Effector CD8-positive, alpha-beta T cell (primary cell): Measurements from ENCODE around the gene TBC1D10A.
"Not testable (repeated sequence)": the region's sequence is repeated elsewhere in the genome, so short reads cannot be mapped to it uniquely, and the experiment has no call there.

Experiments used
- DNase-seq: peaks from one replicate; lab custom pipeline; 2025; lab: John Stamatoyannopoulos, UW

The TBC1D10A gene

DNA sequence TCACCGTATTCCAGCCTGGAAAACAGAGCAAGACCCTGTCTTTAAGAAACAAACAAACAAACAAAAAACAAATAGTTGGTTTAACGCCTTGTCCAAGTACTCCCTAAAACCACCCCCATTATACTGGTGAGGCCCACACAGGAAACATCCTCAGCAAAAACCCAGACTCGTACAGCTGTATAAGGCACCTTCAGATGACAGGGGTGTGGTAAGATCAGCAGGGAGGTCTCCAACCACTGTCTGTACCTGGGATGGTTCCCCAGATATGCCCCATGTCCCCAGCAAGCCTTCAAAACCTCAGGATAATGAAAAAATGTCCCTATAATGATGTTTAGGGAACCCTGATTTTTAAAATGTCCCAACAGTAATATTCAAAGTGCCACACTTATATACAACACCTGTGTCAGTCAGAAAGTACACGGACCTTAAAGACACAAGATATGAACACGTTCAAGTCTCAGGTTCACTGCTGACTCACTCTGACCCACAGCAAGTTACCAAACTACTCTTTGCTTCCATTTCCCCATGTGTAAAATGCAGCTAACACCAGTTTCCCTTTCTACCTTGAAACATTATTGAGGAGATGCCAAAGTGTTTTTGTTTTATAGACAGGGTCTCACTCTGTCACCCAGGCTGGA is 20.6 kb upstream of the TBC1D10A start:
- no peak for DNase-seq

GRCh38 chr22:30344447-30345200 is 17.9 kb upstream of the TBC1D10A start:
- no peak for DNase-seq

DNA sequence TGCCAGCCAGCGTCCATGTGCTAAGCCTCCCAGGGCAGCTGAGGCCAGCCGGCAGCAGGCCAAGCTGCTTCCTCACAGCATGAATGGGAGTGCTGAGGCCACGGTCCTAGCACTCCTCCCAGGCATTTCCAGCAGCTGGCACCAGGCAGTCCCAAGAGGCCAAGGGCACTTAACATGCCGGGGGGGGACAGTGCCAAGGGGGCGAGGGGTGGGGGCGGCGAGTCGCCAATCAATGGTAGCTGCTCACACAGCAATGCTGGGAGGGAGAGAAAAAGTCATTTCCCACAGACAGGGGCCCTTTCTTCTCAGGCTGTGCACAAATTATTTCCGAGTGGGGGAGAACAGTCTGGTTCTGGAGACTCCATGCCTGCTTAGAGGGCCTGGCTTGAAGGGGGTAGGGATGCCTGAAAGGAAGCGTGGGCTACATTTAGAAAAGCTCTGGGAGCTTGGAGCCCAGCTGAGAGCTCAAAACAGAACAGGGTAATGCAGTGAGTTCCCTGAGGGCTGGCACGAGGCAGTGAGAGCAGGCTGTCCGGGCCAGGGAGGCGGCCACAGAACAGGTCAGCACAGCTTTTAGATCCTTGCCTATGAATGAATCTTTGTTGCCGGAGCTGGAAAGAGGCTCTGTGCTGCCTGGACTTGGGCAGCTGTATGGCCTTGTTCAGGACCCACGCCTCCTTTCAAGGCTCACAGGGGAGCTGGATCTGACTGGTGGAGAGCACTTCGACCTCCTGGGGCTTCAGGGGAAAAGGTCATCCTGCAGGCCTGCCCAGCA is 14.4 kb upstream of the TBC1D10A start:
- no peak for DNase-seq

GRCh38 chr22:30338802-30339201 is 12.1 kb upstream of the TBC1D10A start:
- no peak for DNase-seq

- DNase-seq = not testable (repeated sequence)
Observed at GRCh38 chr22:30338341-30338740, 11.6 kb upstream of the TBC1D10A start.

DNA sequence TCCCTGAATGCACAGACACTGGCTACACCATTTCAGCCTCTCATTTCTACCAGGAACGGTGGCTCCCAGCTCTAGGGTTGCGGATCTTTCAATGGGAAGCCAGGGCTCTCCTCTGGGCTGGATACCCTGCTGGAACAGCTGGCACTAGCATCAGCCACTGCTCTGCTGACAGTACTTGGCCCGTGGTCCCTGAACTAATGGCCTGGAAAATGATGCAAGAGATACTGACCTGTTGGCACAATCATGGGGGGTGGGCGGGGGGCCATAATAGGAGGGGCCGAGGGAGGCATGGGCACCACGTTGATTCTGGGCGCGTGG is 10.7 kb upstream of the TBC1D10A start:
- no peak for DNase-seq

- no peak for DNase-seq
Observed at GRCh38 chr22:30336752-30337460, 10.2 kb upstream of the TBC1D10A start.

- DNase-seq = no peak
Observed at GRCh38 chr22:30335236-30335635, 8.5 kb upstream of the TBC1D10A start.

DNA sequence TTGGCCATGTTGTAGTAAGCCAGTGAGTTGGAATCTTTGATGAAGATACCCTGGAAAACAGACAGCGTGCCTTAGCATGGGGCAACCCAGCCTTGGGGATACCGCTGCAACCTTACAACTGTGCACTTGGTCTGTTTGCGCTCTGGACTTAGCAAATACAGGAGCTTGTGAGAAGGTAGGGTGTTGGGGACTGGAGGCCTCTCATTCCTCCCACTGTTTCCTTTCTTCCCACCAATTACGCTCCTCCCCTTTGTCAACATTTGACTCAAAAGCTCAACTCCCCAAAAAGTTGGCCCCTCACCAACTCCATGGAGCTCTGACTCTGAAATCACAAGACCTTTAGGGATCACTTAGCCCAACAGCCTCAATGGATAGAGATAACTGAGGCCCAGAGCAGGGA is 7.9 kb upstream of the TBC1D10A start:
- no peak for DNase-seq

DNA sequence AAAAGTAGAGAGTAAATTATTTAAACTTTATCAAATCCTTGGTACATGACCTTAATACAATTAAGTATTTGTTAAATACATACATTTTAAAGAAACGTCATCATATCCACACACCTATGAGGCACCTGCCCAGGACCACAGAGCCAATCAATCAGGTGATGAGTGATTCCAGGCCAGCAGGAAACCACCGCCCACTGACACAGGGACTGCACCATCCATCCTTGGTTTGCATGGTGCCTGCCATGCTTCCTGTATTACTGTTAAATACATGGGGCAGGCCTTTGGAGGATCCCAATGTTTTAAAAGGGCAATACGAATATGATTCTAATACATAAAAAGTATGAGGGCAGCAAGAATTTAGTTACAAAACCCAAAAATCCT is 7.0 kb upstream of the TBC1D10A start:
- DNase-seq = no peak

GRCh38 chr22:30332994-30333706 is 6.4 kb upstream of the TBC1D10A start:
- no peak for DNase-seq

DNA sequence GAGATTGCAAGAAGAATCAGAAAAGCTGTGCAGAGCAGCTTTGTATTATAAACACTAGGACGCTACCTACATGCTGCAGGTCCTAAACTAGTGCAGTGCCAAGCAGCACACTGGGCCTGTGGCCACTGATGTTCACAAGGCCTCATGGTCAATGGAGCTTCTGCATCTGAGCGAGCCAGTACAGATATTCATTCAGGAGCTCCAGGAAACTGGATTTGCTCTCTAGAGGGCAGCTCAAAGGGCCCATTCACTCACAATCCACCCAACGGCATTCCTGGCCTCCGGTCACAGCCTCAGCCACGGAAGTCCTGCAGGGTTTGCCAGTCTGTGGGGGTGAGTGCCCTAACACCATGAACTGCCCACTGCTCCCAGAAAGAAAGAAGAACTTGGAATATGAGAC is 5.8 kb upstream of the TBC1D10A start:
- DNase-seq = no peak

DNA sequence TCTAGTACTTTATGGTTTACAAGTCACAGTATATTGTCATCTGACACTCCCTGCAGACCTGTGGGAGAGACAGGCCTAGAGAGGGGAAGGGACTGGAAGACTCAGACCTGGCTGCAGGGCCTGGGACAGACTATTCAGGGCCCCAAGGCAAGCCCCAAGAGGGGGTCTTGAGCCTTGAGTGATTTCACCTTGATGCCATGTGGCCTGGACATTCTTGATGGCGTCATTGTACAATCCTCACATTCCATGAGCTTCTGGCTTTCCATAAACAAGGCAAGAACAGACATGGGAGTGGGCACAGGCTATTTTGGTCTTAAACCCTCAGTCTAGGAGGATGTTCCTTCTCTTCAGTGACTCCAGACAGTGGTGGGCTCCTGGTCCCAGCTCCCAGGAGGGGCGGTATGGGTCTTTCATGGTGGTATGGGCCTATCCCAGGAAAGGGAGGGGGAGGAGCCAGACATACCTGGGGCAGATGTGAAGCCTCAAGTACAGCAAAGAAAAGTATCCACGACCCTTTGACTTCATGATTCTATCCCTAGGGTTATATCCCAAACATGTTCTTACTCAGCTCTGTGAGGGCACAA is 1.8 kb upstream of the TBC1D10A start:
- DNase-seq = no peak

DNA sequence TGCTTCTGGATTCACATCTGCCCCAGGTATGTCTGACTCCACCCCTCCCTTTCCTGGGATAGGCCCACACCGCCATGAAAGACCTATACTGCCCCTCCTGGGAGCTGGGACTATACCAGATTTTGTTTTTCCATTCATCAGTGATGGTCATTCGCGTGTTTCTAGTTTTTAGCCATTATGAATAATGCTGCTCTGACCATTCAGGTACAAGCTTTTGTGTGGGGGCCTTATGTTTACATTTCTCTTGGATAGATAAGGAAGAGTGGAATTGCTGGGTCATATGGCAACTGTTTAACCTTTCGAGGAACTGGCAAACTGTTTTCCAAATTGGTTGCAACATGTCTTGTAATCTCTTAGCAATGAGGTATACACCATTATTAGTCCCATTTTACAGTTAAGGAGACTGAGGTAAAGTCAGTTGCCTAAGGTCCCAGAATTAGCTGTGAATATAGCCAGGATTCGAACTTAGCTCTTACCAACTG is 1.2 kb upstream of the TBC1D10A start:
- no peak for DNase-seq

DNA sequence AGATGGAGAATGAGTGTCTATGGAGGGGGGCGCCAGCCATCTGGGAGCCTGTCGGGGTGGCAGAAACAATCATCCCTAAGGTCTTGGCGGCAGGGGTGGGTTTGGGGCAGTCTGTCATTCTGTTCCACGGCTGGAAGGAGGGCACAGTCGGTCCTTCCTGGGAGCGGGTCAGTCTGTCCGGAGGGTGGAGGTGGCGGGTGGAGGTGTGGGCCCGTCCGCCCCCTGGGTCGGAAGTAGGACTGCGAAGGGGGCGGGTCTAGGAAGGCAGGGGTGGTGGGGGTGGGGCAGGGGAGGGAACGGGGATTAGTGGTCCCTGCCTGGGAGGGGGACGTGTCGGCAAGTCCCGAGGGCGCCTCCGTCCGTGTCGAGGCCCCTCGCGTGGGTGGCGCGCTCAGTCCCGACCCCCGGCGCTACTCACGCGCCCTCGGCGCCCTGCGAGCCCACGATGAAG is 461 bp downstream of the TBC1D10A start:
- peak; percentile 33 for DNase-seq

GRCh38 chr22:30325724-30326254 is 952 bp downstream of the TBC1D10A start:
- no peak for DNase-seq

- no peak for DNase-seq
Observed at GRCh38 chr22:30325065-30325720, 1.5 kb downstream of the TBC1D10A start.

DNA sequence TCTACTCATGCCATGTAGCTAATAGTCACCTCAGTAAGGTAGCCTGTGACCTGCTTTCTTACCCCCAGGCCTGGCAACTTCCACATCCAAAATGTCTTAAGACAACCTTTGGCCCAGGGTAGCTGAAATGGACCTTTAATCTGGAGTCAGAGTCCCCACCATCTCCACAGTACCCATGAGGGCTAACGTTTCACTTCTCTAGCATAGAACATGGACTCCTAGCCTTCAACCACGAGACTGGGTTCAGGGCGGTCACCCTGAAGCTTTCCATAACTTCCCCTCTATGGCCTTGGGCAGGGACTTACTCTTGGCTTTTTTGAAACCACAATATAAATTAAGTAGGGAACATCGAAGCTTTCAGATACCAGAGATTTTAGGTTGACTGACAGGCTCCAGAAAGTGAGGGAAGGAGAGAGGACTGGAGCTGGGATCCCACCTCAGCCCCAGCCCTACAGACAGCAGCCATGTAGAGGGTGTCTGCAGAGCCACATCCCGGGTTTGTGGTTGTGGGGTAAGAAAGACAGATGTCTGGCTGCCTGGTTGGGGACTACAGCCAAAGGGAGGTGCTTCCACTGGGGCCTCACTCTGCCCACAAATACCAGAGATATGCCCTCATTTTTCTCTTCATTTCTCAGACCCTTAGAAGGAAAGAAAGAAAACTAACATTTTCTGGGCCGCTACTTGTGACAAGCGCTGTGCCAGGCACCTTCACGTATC is 2.6 kb downstream of the TBC1D10A start:
- DNase-seq = no peak

- DNase-seq = no peak
Observed at GRCh38 chr22:30323246-30323645, 3.5 kb downstream of the TBC1D10A start.

DNA sequence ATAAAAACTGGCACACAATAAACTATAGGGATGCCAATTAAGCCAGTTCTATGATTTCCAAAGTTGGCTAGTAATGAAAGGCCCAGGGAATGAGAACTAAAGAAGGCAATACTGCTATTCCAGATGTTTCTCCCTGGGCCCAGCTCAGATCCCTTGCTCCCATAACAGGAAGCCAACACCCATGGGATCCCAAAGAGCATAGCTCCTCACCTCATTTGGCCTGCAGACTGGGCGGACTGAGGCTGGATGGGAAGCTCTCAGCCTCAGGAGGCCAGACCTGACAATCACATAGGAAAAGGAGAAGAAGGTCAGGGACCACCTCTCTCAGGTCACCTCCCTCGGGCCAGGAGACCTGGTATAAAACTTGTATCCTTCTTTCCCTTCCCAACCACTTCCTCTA is 5.3 kb downstream of the TBC1D10A start:
- DNase-seq = no peak
